HepG2 (cell line): Measurements from ENCODE around the gene GPS1. TPM values are rescaled to one million over a fixed set of nuclear protein-coding genes. Genes with fewer than 3 reads are reported as not detected.

Source experiments
- ADNP ChIP-seq: sonication (generic); formaldehyde crosslinking; IDR thresholded peaks from 2 replicates; pipeline ENCODE4 v1.4.0; 2020; ENCODE audit warnings: missing genetic modification reagents
- CCAR2 ChIP-seq: fragments of 200-400 bp; formaldehyde crosslinking; optimal IDR thresholded peaks from 2 replicates; pipeline ENCODE3; 2018; ENCODE audit warnings: low read depth, mild to moderate bottlenecking, low read length, moderate library complexity
- HNRNPUL1 ChIP-seq: fragments of 200-400 bp; formaldehyde crosslinking; IDR thresholded peaks from 2 replicates; pipeline ENCODE4 v1.6.1; 2017; ENCODE audit warnings: low read depth, mild to moderate bottlenecking, low read length, moderate library complexity
- PHB2 ChIP-seq: fragments of 450-650 bp; IDR thresholded peaks from 2 replicates; pipeline ENCODE4 v1.6.1; 2018; ENCODE audit not compliant: partially characterized antibody
- PITX1 ChIP-seq: sonication (generic); formaldehyde crosslinking; IDR thresholded peaks from 2 replicates; pipeline ENCODE4 v1.5.1; 2020; ENCODE audit warnings: mild to moderate bottlenecking, missing genetic modification reagents
- RBFOX2 ChIP-seq: fragments of 200-400 bp; formaldehyde crosslinking; IDR thresholded peaks from 2 replicates; pipeline ENCODE4 v1.6.1; 2017; ENCODE audit warnings: low read depth, mild to moderate bottlenecking, low read length
- RXRB ChIP-seq: IDR thresholded peaks from 2 replicates; pipeline ENCODE4 v1.6.1; 2016; ENCODE audit warnings: borderline replicate concordance, missing genetic modification reagents, missing compliant biosample characterization
- SALL2 ChIP-seq: sonication (generic); formaldehyde crosslinking; IDR thresholded peaks from 2 replicates; pipeline ENCODE4 v1.8.1; 2023; ENCODE audit warnings: mild to moderate bottlenecking, missing genetic modification reagents, inconsistent platforms
- SIX1 ChIP-seq: sonication (generic); formaldehyde crosslinking; IDR thresholded peaks from 2 replicates; pipeline ENCODE4 v1.4.0; 2020; ENCODE audit warnings: missing genetic modification reagents, borderline replicate concordance
- SMAD9 ChIP-seq: sonication (generic); formaldehyde crosslinking; IDR thresholded peaks from 2 replicates; pipeline ENCODE4 v1.5.1; 2020; ENCODE audit warnings: mild to moderate bottlenecking, missing genetic modification reagents
- TBX3 ChIP-seq: fragments of 450-650 bp; IDR thresholded peaks from 2 replicates; pipeline ENCODE4 v1.6.1; 2017; ENCODE audit warnings: antibody characterized with exemption, mild to moderate bottlenecking, inconsistent platforms, borderline replicate concordance
- ZNF431 ChIP-seq: sonication (generic); formaldehyde crosslinking; IDR thresholded peaks from 2 replicates; pipeline ENCODE4 v1.9.0; 2022; ENCODE audit warnings: missing genetic modification reagents, low read depth, mild to moderate bottlenecking, borderline replicate concordance
- ZNF589 ChIP-seq: sonication (generic); formaldehyde crosslinking; conservative IDR thresholded peaks from 2 replicates; pipeline ENCODE4 v1.8.0; 2022; ENCODE audit warnings: mild to moderate bottlenecking, moderate library complexity, missing genetic modification reagents
- ZNF687 ChIP-seq: sonication (generic); formaldehyde crosslinking; IDR thresholded peaks from 2 replicates; pipeline ENCODE4 v1.5.1; 2020; ENCODE audit warnings: mild to moderate bottlenecking, missing genetic modification reagents, moderate library complexity
- ZNF713 ChIP-seq: sonication (generic); formaldehyde crosslinking; IDR thresholded peaks from 2 replicates; pipeline ENCODE4 v1.4.0; 2020; ENCODE audit warnings: mild to moderate bottlenecking, missing genetic modification reagents
- ZSCAN9 ChIP-seq: IDR thresholded peaks from 2 replicates; pipeline ENCODE4 v1.6.1; 2016; ENCODE audit warnings: borderline replicate concordance
- polyA plus RNA-seq, 8 experiments: library from polyadenylated mRNA; depleted of rRNA in 3 of 8; stranded (reverse) in 7 of 8; unstranded in 1 of 8; fragments of >200 nt; fragmentation: Illumina TruSeq in 4 of 8; extraction: Trizol in 4 of 8; gene quantifications; 2 replicates each; pipeline versions ENCODE4 v1.2.1 to v1.2.3, GENCODE V29; 2011 to 2016; ENCODE audit warnings: low read depth in 4 of 8, missing spikeins in 1 of 8, mixed read lengths in 1 of 8; ENCODE audit not compliant: insufficient read depth in 1 of 8
- total RNA-seq, 5 experiments: library from RNA; depleted of rRNA; stranded (reverse); fragments of >200 nt; fragmentation: Illumina TruSeq; extraction: Trizol; gene quantifications; 2 replicates each; pipeline ENCODE4 v1.2.3, GENCODE V29; 2016; ENCODE audit warnings: low read depth in 1 of 5
- TF ChIP-seq, protein P1 (sequence below), 2 experiments: sonication (generic) in 1 of 2; formaldehyde crosslinking in 1 of 2; IDR thresholded peaks; 2 replicates each; pipeline versions ENCODE4 v1.4.0 to v1.6.1; 2016 to 2020; ENCODE audit warnings: borderline replicate concordance in 1 of 2, low read depth in 1 of 2, mild to moderate bottlenecking in 1 of 2, missing genetic modification reagents in 1 of 2
- TF ChIP-seq, protein P2 (sequence below): sonication (generic); formaldehyde crosslinking; IDR thresholded peaks from 2 replicates; pipeline ENCODE4 v1.4.0; 2020; ENCODE audit warnings: missing genetic modification reagents

GPS1 gene
- total and polyA plus RNA-seq, 2 of the 13 experiments (the other 11 are each of a cell fraction or from before 2014, with no cell fraction given): 124 to 128 TPM

- TF ChIP-seq ZSCAN9 (CRISPR knock-in tag): no peak
- TF ChIP-seq PHB2: no peak
- TF ChIP-seq CCAR2: no peak
- TF ChIP-seq, protein P1, sequence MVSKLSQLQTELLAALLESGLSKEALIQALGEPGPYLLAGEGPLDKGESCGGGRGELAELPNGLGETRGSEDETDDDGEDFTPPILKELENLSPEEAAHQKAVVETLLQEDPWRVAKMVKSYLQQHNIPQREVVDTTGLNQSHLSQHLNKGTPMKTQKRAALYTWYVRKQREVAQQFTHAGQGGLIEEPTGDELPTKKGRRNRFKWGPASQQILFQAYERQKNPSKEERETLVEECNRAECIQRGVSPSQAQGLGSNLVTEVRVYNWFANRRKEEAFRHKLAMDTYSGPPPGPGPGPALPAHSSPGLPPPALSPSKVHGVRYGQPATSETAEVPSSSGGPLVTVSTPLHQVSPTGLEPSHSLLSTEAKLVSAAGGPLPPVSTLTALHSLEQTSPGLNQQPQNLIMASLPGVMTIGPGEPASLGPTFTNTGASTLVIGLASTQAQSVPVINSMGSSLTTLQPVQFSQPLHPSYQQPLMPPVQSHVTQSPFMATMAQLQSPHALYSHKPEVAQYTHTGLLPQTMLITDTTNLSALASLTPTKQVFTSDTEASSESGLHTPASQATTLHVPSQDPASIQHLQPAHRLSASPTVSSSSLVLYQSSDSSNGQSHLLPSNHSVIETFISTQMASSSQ (IDR thresholded peaks at IDR 0.05; ENCODE audit: low read depth): no peak
- TF ChIP-seq, protein P1 (CRISPR knock-in tag; IDR thresholded peaks at IDR 0.05; ENCODE audit: borderline replicate concordance): peak; percentile 51; the same call in 1 of the 2 replicates
- peak; percentile 97 for TF ChIP-seq RBFOX2
- TF ChIP-seq ZNF431 (CRISPR knock-in tag): 0 out of 2 replicates have a peak, but pooled peaks have one; percentile 52
- 0 out of 2 replicates have a peak, but pooled peaks have one; percentile 30 for TF ChIP-seq ZNF713
- no peak for TF ChIP-seq TBX3
- no peak; the same call in 1 of the 2 replicates for TF ChIP-seq RXRB (CRISPR knock-in tag)
- peak; percentile 82; the same call in 1 of the 2 replicates for TF ChIP-seq SALL2 (CRISPR knock-in tag)
- peak; percentile 73 for TF ChIP-seq PITX1 (CRISPR knock-in tag)
- TF ChIP-seq ZNF589 (CRISPR knock-in tag): no peak
- TF ChIP-seq ZNF687 (CRISPR knock-in tag): peak; percentile 66
- no peak for TF ChIP-seq ADNP
- peak; percentile 47; the same call in 1 of the 2 replicates for TF ChIP-seq HNRNPUL1
- TF ChIP-seq, protein P2, sequence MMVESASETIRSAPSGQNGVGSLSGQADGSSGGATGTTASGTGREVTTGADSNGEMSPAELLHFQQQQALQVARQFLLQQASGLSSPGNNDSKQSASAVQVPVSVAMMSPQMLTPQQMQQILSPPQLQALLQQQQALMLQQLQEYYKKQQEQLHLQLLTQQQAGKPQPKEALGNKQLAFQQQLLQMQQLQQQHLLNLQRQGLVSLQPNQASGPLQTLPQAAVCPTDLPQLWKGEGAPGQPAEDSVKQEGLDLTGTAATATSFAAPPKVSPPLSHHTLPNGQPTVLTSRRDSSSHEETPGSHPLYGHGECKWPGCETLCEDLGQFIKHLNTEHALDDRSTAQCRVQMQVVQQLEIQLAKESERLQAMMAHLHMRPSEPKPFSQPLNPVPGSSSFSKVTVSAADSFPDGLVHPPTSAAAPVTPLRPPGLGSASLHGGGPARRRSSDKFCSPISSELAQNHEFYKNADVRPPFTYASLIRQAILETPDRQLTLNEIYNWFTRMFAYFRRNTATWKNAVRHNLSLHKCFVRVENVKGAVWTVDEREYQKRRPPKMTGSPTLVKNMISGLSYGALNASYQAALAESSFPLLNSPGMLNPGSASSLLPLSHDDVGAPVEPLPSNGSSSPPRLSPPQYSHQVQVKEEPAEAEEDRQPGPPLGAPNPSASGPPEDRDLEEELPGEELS (CRISPR knock-in tag): no peak
- TF ChIP-seq SMAD9 (CRISPR knock-in tag): no peak
- no peak for TF ChIP-seq SIX1 (CRISPR knock-in tag)
Measured at GRCh38 chr17:82022310-82022980, 29.3 kb upstream of the GPS1 start, which contains the start of gene CENPX (continued).
